ENCODE data around the gene C3orf20. TPM values are rescaled to one million over a fixed set of nuclear protein-coding genes. Genes with fewer than 3 reads are reported as not detected.

C3orf20 gene
- total RNA-seq, 2 experiments from 2014 or later = 0.20 to 0.23 TPM

DNA sequence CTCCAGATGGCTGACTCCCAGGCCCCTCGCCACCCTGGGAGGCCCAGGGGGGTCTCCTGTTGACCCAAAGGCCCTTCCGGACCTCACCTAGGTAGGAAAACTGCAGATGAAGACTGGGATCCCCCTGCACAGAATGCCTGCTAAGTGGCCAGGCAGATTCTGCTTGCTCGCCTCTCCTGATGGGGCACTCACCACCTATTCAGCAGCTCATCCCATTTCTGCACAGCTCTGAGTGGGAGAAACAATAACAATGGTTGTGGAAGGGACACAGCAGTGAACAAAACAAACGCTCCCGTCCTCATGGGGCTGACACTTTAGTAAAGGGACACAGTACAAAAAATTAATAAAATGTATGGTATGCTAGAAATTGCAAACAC is 118.9 kb downstream of the C3orf20 start:
- Mint-ChIP-seq H3K4me3 (no peak overlapping the region), H3K9me3 (no peaks in the 10 kb centered on the region), H3K27me3 (peaks cover 15% of the 10 kb centered on the region), H3K36me3 (ENCODE audit: low read depth) (no peaks in the 10 kb centered on the region), H3K27ac (no peak overlapping the region), H3K4me1 (ENCODE audit: low read depth) (no peaks in the 10 kb centered on the region)
- CTCF ChIA-PET = interaction anchor here (6.3 kb wide), 1 partner anchor 128 kb away, joined by 53 read pairs; no protein-coding TSS in a partner anchor
- no peak for DNase-seq
- intact Hi-C loops (cut with micrococcal nuclease) = no loop called here
- TF ChIP-seq CTCF (IDR thresholded peaks at IDR 0.05) = no peak
- ATAC-seq = no peak
- POLR2A ChIA-PET = no interaction called here

- TF ChIP-seq CTCF (IDR thresholded peaks at IDR 0.05) = no peak
- Mint-ChIP-seq H3K4me3 (no peak overlapping the region), H3K9me3 (no peaks in the 10 kb centered on the region), H3K4me1 (ENCODE audit: low read depth) (no peaks in the 10 kb centered on the region), H3K27me3 (peaks cover 14% of the 10 kb centered on the region), H3K27ac (no peak overlapping the region), H3K36me3 (ENCODE audit: low read depth) (no peaks in the 10 kb centered on the region)
- POLR2A ChIA-PET = no interaction called here
- CTCF ChIA-PET = interaction anchor here (6.3 kb wide), 1 partner anchor 128 kb away, joined by 53 read pairs; no protein-coding TSS in a partner anchor
- intact Hi-C loops (cut with micrococcal nuclease) = no loop called here
- ATAC-seq (no peak), DNase-seq (no peak)
Observed at GRCh38 chr3:14794435-14794834, 119.5 kb downstream of the C3orf20 start.

DNA sequence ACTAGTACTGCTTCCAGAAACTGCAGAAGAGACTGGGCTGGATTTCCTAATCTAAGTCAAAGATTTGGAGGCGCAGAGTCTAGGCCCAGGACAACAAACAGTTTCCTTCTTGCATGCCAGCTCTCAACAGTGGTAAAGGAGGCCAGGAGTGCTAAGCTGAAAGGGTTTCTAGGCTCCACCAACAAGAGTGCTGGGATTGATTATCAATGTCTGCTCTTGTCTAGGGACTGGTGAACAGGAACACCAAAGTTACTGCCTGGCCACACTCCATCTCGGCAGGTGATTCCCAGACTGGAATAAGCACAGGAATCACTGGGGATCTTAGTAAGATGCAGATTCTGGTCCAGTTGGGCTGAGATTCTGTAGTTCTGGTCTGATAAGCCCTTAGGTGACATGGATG is 121.1 kb downstream of the C3orf20 start:
- no peak overlapping the region for H3K27ac Mint-ChIP-seq
- no peak for TF ChIP-seq CTCF (IDR thresholded peaks at IDR 0.05)
- peaks cover 8% of the 10 kb centered on the region for H3K27me3 Mint-ChIP-seq
- DNase-seq (no peak), ATAC-seq (no peak)
- no peak overlapping the region for H3K4me3 Mint-ChIP-seq
- no peaks in the 10 kb centered on the region for H3K9me3 Mint-ChIP-seq
- intact Hi-C loops (cut with micrococcal nuclease) = no loop called here
- ChIA-PET CTCF (interaction anchor here (1.0 to 1.9 kb wide), 2 partner anchors 15 to 125 kb away, joined by 7 to 8 read pairs; no protein-coding TSS in a partner anchor), POLR2A (no interaction called here)
- no peaks in the 10 kb centered on the region for H3K4me1 Mint-ChIP-seq (ENCODE audit: low read depth)
- no peaks in the 10 kb centered on the region for H3K36me3 Mint-ChIP-seq (ENCODE audit: low read depth)

GRCh38 chr3:14796403-14797077 is 121.6 kb downstream of the C3orf20 start:
- POLR2A ChIA-PET = no interaction called here
- H3K27me3 Mint-ChIP-seq = peaks cover 3% of the 10 kb centered on the region
- no peak overlapping the region for H3K4me3 Mint-ChIP-seq
- no peak overlapping the region for H3K27ac Mint-ChIP-seq
- DNase-seq = no peak
- CTCF ChIA-PET = interaction anchor here (1.9 kb wide), 1 partner anchor 16 kb away, joined by 7 read pairs; no protein-coding TSS in a partner anchor
- H3K36me3 Mint-ChIP-seq (ENCODE audit: low read depth) = no peaks in the 10 kb centered on the region
- no peak for TF ChIP-seq CTCF (IDR thresholded peaks at IDR 0.05)
- intact Hi-C loops (cut with micrococcal nuclease) = no loop called here
- H3K9me3 Mint-ChIP-seq = no peaks in the 10 kb centered on the region
- ATAC-seq = no peak
- no peaks in the 10 kb centered on the region for H3K4me1 Mint-ChIP-seq (ENCODE audit: low read depth)

- no peaks in the 10 kb centered on the region for H3K36me3 Mint-ChIP-seq (ENCODE audit: low read depth)
- H3K27ac Mint-ChIP-seq = no peak overlapping the region
- intact Hi-C loops (cut with micrococcal nuclease) = no loop called here
- ATAC-seq (no peak), DNase-seq (no peak)
- POLR2A ChIA-PET = no interaction called here
- H3K9me3 Mint-ChIP-seq = no peaks in the 10 kb centered on the region
- CTCF ChIA-PET = interaction anchor here (1.3 kb wide), 1 partner anchor 9 kb away, joined by 3 read pairs; no protein-coding TSS in a partner anchor
- TF ChIP-seq CTCF (IDR thresholded peaks at IDR 0.05) = no peak
- H3K4me3 Mint-ChIP-seq = no peak overlapping the region
- peaks cover 1% of the 10 kb centered on the region for H3K27me3 Mint-ChIP-seq
- no peaks in the 10 kb centered on the region for H3K4me1 Mint-ChIP-seq (ENCODE audit: low read depth)
Observed at GRCh38 chr3:14797731-14798130, 122.8 kb downstream of the C3orf20 start.

All from activated CD8-positive, alpha-beta T cell treated with anti-CD3 and anti-CD28 coated beads for 36 hours (primary cell).